ENCODE measurements around the gene NOL11.
A peak's percentile ranks its signal among the peaks of the same experiment; 100 is the strongest.

The NOL11 gene

GRCh38 chr17:67707442-67707841, 10.3 kb upstream of the NOL11 start:
- TF ChIP-seq CTCF (conservative IDR thresholded peaks at IDR 0.05; ENCODE audit: low read length): no peak
- H3K4me3 ChIP-seq (ENCODE audit: low read length): no peak overlapping the region
- no peak for DNase-seq (ENCODE audit: low read depth)

DNA sequence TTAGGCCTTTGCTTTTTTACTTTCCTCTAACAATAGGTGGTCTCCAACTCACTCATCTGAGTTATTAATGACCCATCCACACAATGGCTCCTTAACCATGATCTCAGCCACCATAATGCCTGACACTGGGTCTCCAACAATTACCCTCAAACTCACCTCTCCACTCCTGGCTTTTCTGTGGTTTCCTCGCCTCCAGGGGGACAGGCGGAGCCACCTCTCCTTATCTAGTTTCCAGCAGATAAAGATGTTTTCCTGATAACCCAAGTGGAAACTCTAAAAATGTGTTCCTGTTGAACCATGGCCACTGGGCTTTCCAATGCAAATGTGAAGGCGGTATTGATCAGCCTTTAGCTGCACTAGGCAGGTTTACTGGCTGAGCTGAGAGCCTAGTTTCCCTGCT, 9.4 kb upstream of the NOL11 start:
- no peak overlapping the region for H3K4me3 ChIP-seq (ENCODE audit: low read length)
- DNase-seq (ENCODE audit: low read depth): no peak
- no peak for TF ChIP-seq CTCF (conservative IDR thresholded peaks at IDR 0.05; ENCODE audit: low read length)

GRCh38 chr17:67711916-67712315, 5.8 kb upstream of the NOL11 start:
- H3K4me3 ChIP-seq (ENCODE audit: low read length): no peak overlapping the region
- DNase-seq (ENCODE audit: low read depth): no peak
- TF ChIP-seq CTCF (conservative IDR thresholded peaks at IDR 0.05; ENCODE audit: low read length): no peak

DNA sequence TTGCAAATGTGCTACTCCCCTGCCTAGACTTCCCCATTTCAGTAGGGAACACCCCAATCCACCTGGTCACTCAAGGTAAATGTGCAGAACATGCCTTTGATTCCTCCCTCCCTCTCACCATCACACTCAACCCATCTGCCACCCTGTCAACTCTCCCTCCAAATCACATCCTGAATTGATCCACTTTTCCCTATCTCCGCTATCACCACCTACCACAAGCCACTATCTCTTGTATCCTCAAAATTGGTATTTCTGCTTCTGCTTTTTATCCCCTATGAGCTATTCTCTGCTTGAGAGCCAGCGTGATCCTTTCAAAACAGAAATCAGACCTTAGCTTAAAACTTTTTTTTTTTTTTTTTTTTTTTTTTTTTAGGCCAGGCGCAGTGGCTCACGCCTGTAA, 5.4 kb upstream of the NOL11 start:
- no peak for TF ChIP-seq CTCF (conservative IDR thresholded peaks at IDR 0.05; ENCODE audit: low read length)
- H3K4me3 ChIP-seq (ENCODE audit: low read length): no peak overlapping the region
- DNase-seq (ENCODE audit: low read depth): no peak

GRCh38 chr17:67713169-67713568, 4.6 kb upstream of the NOL11 start:
- TF ChIP-seq CTCF (conservative IDR thresholded peaks at IDR 0.05; ENCODE audit: low read length): no peak
- no peak for DNase-seq (ENCODE audit: low read depth)
- no peak overlapping the region for H3K4me3 ChIP-seq (ENCODE audit: low read length)

DNA sequence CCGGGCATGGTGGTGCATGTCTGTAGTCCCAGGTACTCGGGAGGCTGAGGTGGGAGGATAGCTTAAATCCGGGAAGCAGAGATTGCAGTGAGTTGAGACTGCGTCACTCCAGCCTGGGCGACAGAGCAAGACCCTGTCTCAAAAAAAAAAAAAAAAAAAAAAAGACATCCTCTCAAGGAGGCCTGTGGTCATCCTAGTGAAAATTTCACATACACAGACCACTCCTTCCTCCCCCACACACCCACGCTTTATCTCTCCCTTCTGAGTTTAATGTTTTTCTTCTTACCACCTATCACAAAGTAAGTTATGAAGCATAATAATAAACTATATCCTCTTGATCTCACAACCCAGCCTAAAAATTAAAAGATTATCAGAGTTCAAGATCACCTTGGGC, 1.3 kb upstream of the NOL11 start:
- TF ChIP-seq CTCF (conservative IDR thresholded peaks at IDR 0.05; ENCODE audit: low read length): no peak
- DNase-seq (ENCODE audit: low read depth): no peak
- H3K4me3 ChIP-seq (ENCODE audit: low read length): no peak overlapping the region

DNA sequence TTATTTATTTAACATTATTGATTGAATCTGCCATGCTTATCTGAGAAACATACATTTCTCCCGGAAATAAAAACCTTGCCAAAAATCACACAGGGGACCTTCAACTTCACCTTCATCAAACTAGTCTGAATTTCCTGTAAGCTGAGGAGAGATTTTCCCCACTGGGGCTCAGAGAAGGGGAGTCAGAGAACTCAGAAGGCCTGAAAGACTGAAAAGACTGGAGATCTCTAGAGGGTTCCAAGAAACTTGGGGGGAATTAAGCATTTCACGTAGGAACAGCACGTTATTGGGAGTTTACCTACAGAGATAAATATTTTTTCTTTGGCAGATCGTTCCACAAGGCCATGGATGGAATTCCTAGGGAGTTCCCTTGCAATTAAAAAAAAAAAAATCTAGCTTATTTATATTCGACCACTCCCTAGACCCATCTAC, 528 bp upstream of the NOL11 start:
- DNase-seq (ENCODE audit: low read depth): peak; percentile 5
- peak overlapping the region; percentile 73 for H3K4me3 ChIP-seq (ENCODE audit: low read length)
- no peak for TF ChIP-seq CTCF (conservative IDR thresholded peaks at IDR 0.05; ENCODE audit: low read length)
